AG04450 (cell line): ENCODE results near the gene WBP2. TPM values are rescaled to one million over a fixed set of nuclear protein-coding genes. Genes with fewer than 3 reads are reported as not detected.

ENCODE experiments used
- CTCF ChIA-PET: fragments of 300-600, 350-600 bp; formaldehyde crosslinking; extraction: SDS; loops from one replicate; lab custom pipeline; 2022; ENCODE audit warnings: antibody characterized with exemption, inconsistent platforms; lab: Charles Lee
- POLR2A ChIA-PET: fragments of 350-600 bp; formaldehyde crosslinking; extraction: SDS; loops from one replicate; lab custom pipeline; 2021; ENCODE audit warnings: antibody characterized with exemption, inconsistent platforms; lab: Yijun Ruan, JAX
- DNase-seq: peaks from one replicate; pipeline ENCODE4 v3.0.0-alpha.2; 2011; ENCODE audit warnings: low read depth, low spot score
- H3K27ac ChIP-seq: one replicate; pipeline ENCODE4 v1.5.1; 2012; ENCODE audit warnings: low read depth, low read length, control low read depth
- H3K27me3 ChIP-seq: one replicate; pipeline ENCODE4 v1.6.0; 2012; ENCODE audit warnings: low read length; ENCODE audit not compliant: control insufficient read depth, insufficient read depth
- H3K4me3 ChIP-seq: 2 replicates; pipeline ENCODE4 v1.5.1; 2011; ENCODE audit warnings: mild to moderate bottlenecking, low read depth, low read length, control low read depth
- H3K9me3 ChIP-seq: 2 replicates; pipeline ENCODE4 v1.5.1; 2012; ENCODE audit warnings: low read length; ENCODE audit not compliant: control insufficient read depth, insufficient read depth
- polyA plus RNA-seq: library from polyadenylated mRNA; depleted of rRNA; stranded (reverse); fragments of >200 nt; gene quantifications from 2 replicates; pipeline ENCODE4 v1.2.3, GENCODE V29; 2011
- TF ChIP-seq, protein P1 (sequence below): IDR thresholded peaks from 2 replicates; pipeline ENCODE4 v1.5.1; 2011; ENCODE audit warnings: low read depth, low read length, control low read depth, inconsistent platforms

Gene WBP2
- polyA plus RNA-seq, 1 experiment: 35.3 TPM

- Histone ChIP-seq H3K4me3 (no peak overlapping the region), H3K27me3 (no peaks in the 10 kb centered on the region), H3K27ac (no peak overlapping the region), H3K9me3 (no peaks in the 10 kb centered on the region)
- DNase-seq: no peak
- POLR2A ChIA-PET: interaction anchor here (1.0 to 1.5 kb wide), 3 partner anchors 8 to 67 kb away, joined by 3 to 5 read pairs (median 3); partner anchors contain the start of genes TRIM65 and WBP2
- TF ChIP-seq, protein P1, sequence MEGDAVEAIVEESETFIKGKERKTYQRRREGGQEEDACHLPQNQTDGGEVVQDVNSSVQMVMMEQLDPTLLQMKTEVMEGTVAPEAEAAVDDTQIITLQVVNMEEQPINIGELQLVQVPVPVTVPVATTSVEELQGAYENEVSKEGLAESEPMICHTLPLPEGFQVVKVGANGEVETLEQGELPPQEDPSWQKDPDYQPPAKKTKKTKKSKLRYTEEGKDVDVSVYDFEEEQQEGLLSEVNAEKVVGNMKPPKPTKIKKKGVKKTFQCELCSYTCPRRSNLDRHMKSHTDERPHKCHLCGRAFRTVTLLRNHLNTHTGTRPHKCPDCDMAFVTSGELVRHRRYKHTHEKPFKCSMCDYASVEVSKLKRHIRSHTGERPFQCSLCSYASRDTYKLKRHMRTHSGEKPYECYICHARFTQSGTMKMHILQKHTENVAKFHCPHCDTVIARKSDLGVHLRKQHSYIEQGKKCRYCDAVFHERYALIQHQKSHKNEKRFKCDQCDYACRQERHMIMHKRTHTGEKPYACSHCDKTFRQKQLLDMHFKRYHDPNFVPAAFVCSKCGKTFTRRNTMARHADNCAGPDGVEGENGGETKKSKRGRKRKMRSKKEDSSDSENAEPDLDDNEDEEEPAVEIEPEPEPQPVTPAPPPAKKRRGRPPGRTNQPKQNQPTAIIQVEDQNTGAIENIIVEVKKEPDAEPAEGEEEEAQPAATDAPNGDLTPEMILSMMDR: no peak
- CTCF ChIA-PET: interaction anchor here (0.6 to 3.3 kb wide), 2 partner anchors 8 to 427 kb away, joined by 7 to 18 read pairs; partner anchors contain the start of gene WBP2
These were observed 8.2 kb downstream of the WBP2 start for GRCh38 chr17:75846692-75847613.

DNA sequence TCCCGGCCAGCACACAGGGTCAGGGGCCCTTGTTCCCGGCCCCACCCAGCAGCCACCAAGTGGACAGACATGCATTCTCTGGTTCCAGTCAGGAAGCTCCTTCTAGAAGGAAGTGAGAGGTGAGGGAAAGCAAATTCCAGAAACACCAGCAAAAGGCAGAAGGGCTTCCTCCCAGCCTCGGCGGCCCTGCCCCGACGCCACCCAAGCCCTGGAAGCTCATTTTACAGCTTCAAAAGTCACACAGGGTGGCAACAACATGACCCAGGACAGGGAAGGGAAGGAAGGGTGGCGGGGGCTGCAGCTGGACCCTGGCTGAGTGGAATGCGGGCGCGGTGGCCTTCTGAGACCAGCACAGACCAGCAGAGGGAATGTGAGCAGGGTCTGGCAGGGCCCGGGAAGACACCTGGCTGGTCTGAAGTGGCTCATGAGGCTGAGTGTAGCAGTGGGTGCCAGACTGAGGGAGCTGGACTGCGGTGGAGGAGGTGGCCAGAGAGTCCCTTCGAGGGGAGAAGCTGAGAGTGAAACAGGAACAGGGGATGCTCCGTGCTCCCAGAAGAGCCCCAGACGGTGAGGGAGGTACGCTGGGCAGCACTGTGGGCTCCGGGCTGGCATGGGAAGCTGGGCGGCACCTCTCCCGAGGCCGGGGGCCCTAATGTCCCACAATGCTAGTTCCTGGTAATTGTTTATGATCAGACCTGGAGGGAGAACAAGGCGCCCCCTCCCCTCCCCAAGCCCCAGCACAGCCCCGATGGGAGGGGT is 9.0 kb downstream of the WBP2 start:
- H3K27me3 ChIP-seq: no peaks in the 10 kb centered on the region
- TF ChIP-seq, protein P1: peak; percentile 4; the same call in 1 of the 2 replicates
- CTCF ChIA-PET: interaction anchor here (0.6 to 3.3 kb wide), 8 partner anchors 9 to 426 kb away, joined by 3 to 18 read pairs (median 4); partner anchors contain the start of gene WBP2
- no peak overlapping the region for H3K4me3 ChIP-seq
- no peaks in the 10 kb centered on the region for H3K9me3 ChIP-seq
- POLR2A ChIA-PET: interaction anchor here (1.0 to 1.5 kb wide), 3 partner anchors 9 to 66 kb away, joined by 3 to 5 read pairs (median 3); partner anchors contain the start of genes TRIM65 and WBP2
- no peak overlapping the region for H3K27ac ChIP-seq
- no peak for DNase-seq

- no peak for DNase-seq
- POLR2A ChIA-PET: interaction anchor here (1.0 kb wide), 1 partner anchor 10 kb away, joined by 5 read pairs; the partner anchor contains the start of gene WBP2
- CTCF ChIA-PET: interaction anchor here (0.6 to 3.3 kb wide), 8 partner anchors 10 to 92 kb away, joined by 3 to 18 read pairs (median 3); partner anchors contain the start of gene WBP2
- Histone ChIP-seq H3K4me3 (no peak overlapping the region), H3K9me3 (no peaks in the 10 kb centered on the region), H3K27me3 (no peaks in the 10 kb centered on the region), H3K27ac (no peak overlapping the region)
- TF ChIP-seq, protein P1: peak; percentile 72
These were observed 9.9 kb downstream of the WBP2 start for GRCh38 chr17:75845058-75845711.

- POLR2A ChIA-PET: interaction anchor here (1.0 kb wide), 1 partner anchor 10 kb away, joined by 5 read pairs; the partner anchor contains the start of gene WBP2
- Histone ChIP-seq H3K27me3 (no peaks in the 10 kb centered on the region), H3K27ac (no peak overlapping the region), H3K9me3 (no peaks in the 10 kb centered on the region), H3K4me3 (no peak overlapping the region)
- CTCF ChIA-PET: interaction anchor here (0.6 to 3.3 kb wide), 6 partner anchors 10 to 247 kb away, joined by 3 to 18 read pairs (median 4); partner anchors contain the start of gene WBP2
- TF ChIP-seq, protein P1: no peak
- no peak for DNase-seq
These were observed 10.5 kb downstream of the WBP2 start for GRCh38 chr17:75844530-75845057.
